KMS-11 (cell line): ENCODE results near the gene ETV7.

Experiments used
- H2AFZ ChIP-seq: fragments of 200-600 bp; sonication (generic); 2 replicates; pipeline ENCODE4 v1.6.1; 2016; ENCODE audit warnings: antibody characterized with exemption, mixed run types, low read depth
- H3K27ac ChIP-seq: fragments of 200-600 bp; sonication (generic); 2 replicates; pipeline ENCODE4 v1.6.1; 2016; ENCODE audit warnings: mild to moderate bottlenecking, mixed run types
- H3K27me3 ChIP-seq: fragments of 200-600 bp; sonication (generic); 2 replicates; pipeline ENCODE4 v1.6.1; 2017; ENCODE audit warnings: mild to moderate bottlenecking, low read depth, mixed run types, moderate library complexity; ENCODE audit not compliant: insufficient read depth
- H3K36me3 ChIP-seq: fragments of 200-600 bp; sonication (generic); 2 replicates; pipeline ENCODE4 v1.6.1; 2017; ENCODE audit warnings: mild to moderate bottlenecking, mixed run types; ENCODE audit not compliant: insufficient read depth
- H3K4me1 ChIP-seq: fragments of 200-600 bp; sonication (generic); 2 replicates; pipeline ENCODE4 v1.6.1; 2016; ENCODE audit warnings: mild to moderate bottlenecking, low read depth, mixed run types; ENCODE audit not compliant: poor library complexity, severe bottlenecking
- H3K4me2 ChIP-seq: fragments of 200-600 bp; sonication (generic); 2 replicates; pipeline ENCODE4 v1.7.0; 2016; ENCODE audit warnings: mild to moderate bottlenecking, mixed run types
- H3K4me3 ChIP-seq: fragments of 200-600 bp; sonication (generic); IDR thresholded peaks from 2 replicates; pipeline ENCODE4 v1.6.1; 2017; ENCODE audit warnings: low read depth, low read length, mixed read lengths; ENCODE audit not compliant: insufficient read depth
- H3K79me2 ChIP-seq: fragments of 200-600 bp; sonication (generic); 2 replicates; pipeline ENCODE4 v1.6.1; 2016; ENCODE audit warnings: low read depth, mixed run types; ENCODE audit not compliant: insufficient read depth
- H3K9ac ChIP-seq: fragments of 200-600 bp; sonication (generic); 2 replicates; pipeline ENCODE4 v1.6.1; 2016; ENCODE audit warnings: mild to moderate bottlenecking, mixed run types
- H4K20me1 ChIP-seq: fragments of 200-600 bp; sonication (generic); 2 replicates; pipeline ENCODE4 v1.6.1; 2016; ENCODE audit warnings: mild to moderate bottlenecking, mixed run types; ENCODE audit not compliant: insufficient read depth
- TF ChIP-seq, protein P1 (sequence below): fragments of 200-600 bp; sonication (generic); conservative IDR thresholded peaks from 2 replicates; pipeline ENCODE4 v1.6.1; 2017; ENCODE audit warnings: low read depth, mild to moderate bottlenecking, antibody characterized with exemption, low read length, moderate library complexity, mixed read lengths

Gene ETV7

DNA sequence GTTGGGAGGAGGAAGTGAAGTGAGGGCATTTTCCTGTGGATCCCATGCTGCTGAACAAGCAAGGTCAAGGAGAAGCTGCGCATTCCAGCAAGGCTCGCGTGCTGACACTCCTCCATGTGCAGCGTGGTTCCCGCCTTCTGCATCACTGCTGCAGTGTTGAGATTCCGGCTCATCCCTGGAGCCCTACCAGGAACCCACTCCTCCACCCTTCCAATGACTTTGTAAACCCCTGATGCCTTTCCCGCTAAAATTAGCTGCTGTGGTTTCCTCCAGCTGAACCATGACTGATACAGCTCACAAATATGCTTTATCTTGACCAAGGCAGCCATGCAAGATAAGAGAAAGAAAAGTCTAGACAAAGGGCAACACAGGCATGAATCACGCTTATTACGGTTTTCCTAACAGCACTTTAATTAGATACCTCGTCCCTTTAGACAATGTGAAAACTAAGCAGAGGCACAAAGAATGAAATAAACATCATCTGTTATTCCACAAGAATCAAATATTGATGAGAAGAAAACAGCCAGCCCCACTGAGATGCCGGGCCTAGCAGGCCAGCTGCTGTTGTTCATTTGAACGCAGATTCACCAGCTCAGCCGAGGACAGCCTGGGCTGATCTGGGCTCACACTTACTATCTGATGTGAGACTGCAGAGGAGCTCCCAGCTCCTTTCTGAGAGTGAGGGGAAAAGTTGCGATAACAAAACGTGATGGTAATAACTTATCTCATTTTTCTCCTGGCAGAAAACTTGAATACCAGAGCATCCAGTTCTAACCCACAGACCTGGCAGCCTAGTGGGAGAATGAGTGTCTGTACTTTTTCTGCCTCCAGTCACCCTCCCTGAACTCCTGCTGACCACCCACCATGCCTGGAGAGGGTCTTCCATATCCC is 36.5 kb downstream of the ETV7 start:
- no peak overlapping the region for H2AFZ ChIP-seq
- H3K4me1 ChIP-seq, result peaks cover 25% of the 10 kb centered on the region
- no peaks in the 10 kb centered on the region for H4K20me1 ChIP-seq
- no peak overlapping the region for H3K4me2 ChIP-seq
- no peaks in the 10 kb centered on the region for H3K36me3 ChIP-seq
- no peaks in the 10 kb centered on the region for H3K27me3 ChIP-seq
- no peak overlapping the region for H3K9ac ChIP-seq
- TF ChIP-seq, protein P1, sequence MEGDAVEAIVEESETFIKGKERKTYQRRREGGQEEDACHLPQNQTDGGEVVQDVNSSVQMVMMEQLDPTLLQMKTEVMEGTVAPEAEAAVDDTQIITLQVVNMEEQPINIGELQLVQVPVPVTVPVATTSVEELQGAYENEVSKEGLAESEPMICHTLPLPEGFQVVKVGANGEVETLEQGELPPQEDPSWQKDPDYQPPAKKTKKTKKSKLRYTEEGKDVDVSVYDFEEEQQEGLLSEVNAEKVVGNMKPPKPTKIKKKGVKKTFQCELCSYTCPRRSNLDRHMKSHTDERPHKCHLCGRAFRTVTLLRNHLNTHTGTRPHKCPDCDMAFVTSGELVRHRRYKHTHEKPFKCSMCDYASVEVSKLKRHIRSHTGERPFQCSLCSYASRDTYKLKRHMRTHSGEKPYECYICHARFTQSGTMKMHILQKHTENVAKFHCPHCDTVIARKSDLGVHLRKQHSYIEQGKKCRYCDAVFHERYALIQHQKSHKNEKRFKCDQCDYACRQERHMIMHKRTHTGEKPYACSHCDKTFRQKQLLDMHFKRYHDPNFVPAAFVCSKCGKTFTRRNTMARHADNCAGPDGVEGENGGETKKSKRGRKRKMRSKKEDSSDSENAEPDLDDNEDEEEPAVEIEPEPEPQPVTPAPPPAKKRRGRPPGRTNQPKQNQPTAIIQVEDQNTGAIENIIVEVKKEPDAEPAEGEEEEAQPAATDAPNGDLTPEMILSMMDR, result no peak
- H3K4me3 ChIP-seq, result no peak overlapping the region
- H3K27ac ChIP-seq, result no peak overlapping the region
- no peaks in the 10 kb centered on the region for H3K79me2 ChIP-seq

DNA sequence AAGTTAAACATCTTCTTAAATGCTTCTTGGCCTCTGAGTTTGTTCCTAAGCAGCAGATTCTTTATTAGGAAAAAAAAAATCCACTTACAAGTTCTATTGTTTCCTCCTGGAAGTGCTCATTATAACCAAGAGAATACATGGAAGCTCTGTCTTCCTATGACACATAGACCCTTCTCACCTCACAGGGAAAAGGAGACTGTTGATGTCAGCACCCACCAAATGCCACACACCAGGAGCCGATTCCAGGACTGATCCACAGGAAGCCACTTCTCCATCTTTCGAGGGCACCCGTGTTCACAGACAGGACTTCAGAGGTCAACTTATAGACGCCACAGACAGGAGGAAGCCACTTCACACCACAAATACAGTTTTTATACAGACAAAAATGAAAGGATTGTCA is 37.4 kb downstream of the ETV7 start:
- TF ChIP-seq, protein P1, result no peak
- Histone ChIP-seq H3K36me3 (no peaks in the 10 kb centered on the region), H3K27ac (no peak overlapping the region), H3K9ac (no peak overlapping the region), H4K20me1 (no peaks in the 10 kb centered on the region), H3K79me2 (no peaks in the 10 kb centered on the region), H3K4me3 (no peak overlapping the region), H3K4me1 (peaks cover 19% of the 10 kb centered on the region), H3K27me3 (no peaks in the 10 kb centered on the region), H3K4me2 (no peak overlapping the region), H2AFZ (no peak overlapping the region)

DNA sequence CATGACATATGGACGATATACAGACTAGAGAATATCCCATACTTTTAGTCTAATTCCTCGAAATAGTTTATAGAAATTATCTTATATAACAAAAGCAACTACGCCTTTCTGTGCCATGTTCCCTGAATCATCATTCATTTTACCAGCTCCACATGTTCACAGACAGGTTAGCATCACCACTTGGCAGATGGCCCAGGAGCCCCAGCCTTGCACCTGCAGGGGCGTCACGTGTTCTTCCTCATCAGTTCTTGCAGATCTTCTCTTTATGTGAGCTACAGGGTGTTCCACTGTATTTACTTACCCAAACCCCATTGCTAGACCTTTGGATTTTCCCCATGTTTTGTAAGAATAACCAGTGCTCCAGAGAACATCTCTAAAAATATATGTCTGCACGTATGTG is 38.2 kb downstream of the ETV7 start:
- Histone ChIP-seq H3K36me3 (no peaks in the 10 kb centered on the region), H4K20me1 (no peaks in the 10 kb centered on the region), H3K27me3 (no peaks in the 10 kb centered on the region), H3K4me3 (no peak overlapping the region), H3K4me1 (peaks cover 19% of the 10 kb centered on the region), H3K79me2 (no peaks in the 10 kb centered on the region), H3K4me2 (peak overlapping the region; percentile 18; the same call in 1 of the 2 replicates), H3K9ac (no peak overlapping the region; the same call in 1 of the 2 replicates), H3K27ac (no peak overlapping the region; the same call in 1 of the 2 replicates), H2AFZ (peak overlapping the region; percentile 19; the same call in 1 of the 2 replicates)
- TF ChIP-seq, protein P1, result no peak

DNA sequence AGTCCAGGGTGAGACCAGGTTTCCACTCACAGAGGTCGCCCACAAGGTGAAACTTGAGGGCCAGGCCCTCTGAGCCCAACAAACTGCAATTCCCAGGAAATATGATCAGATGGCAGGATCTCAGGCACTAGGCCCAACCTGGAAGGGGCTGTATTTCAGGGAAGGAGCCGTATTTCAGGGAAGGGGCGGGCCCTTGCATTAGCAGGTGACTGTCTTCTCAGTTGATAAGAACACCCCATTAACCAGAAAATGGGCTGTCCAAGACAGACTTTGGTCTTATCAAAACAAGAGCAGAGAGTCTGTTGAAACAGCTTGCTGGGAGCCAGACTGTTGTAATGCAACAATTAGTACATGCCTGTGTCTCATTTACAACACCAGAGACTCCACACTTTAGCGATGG is 39.8 kb downstream of the ETV7 start:
- Histone ChIP-seq H3K4me1 (peaks cover 19% of the 10 kb centered on the region), H3K27me3 (no peaks in the 10 kb centered on the region), H3K27ac (no peak overlapping the region), H3K4me3 (no peak overlapping the region), H4K20me1 (no peaks in the 10 kb centered on the region), H2AFZ (no peak overlapping the region), H3K9ac (no peak overlapping the region), H3K36me3 (no peaks in the 10 kb centered on the region), H3K79me2 (no peaks in the 10 kb centered on the region), H3K4me2 (no peak overlapping the region)
- TF ChIP-seq, protein P1, result no peak
